GM08714 (cell line): Measurements from ENCODE around the gene PIKFYVE.
"Not testable (repeated sequence)": the region's sequence is repeated elsewhere in the genome, so short reads cannot be mapped to it uniquely, and the experiment has no call there.

Experiments used
- H3K4me3 ChIP-seq: fragments of 200-500 bp; sonication (Bioruptor generic); 2 replicates; pipeline ENCODE4 v1.5.1; 2014; ENCODE audit warnings: mild to moderate bottlenecking, low read length, inconsistent platforms
- ZNF274 ChIP-seq: IDR thresholded peaks from 2 replicates; pipeline ENCODE4 v1.6.1; 2012; ENCODE audit warnings: mild to moderate bottlenecking, low read depth, low read length

The PIKFYVE gene

DNA sequence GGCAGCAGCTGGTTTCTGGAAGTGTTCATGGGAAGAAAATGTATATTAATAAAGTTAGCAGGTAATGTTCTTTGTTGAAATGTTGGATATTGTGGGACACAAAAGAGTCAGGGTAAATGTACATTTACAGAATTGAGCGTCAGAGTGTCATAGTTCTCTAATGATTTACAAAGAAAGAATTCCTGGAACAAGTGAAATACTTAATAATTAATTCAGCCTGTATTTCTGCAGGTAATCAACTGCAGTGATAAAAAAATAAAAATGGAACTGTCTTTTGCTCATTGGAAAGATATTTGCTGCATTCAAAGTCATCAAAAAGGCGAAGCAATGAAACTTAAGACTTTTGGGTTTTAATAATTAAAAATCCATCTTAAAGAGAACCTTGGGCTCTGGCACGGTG lies 113.1 kb downstream of the PIKFYVE start:
- TF ChIP-seq ZNF274, result no peak

DNA sequence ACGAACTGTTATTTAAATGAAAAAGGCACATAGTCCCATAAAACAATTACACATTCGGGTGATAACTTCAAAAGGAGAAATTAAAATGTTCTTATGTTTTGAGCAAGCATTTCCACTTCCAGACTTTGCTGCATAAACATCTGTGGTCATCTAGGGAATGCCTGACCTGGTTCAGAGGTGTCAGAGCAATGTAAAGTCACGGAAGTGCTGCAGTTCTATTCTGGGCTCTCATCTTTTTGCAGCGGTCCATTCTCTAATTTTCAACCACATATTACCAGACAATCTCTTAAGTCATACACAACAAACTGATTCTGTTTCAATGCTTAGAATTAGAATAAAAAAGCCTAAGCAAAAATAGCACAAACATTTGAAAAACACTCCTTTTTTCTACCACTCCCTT lies 118.6 kb downstream of the PIKFYVE start:
- TF ChIP-seq ZNF274, result no peak

More for the DNA sequence above, 113.1 kb downstream of the PIKFYVE start:
- H3K4me3 ChIP-seq, result no peak overlapping the region

DNA sequence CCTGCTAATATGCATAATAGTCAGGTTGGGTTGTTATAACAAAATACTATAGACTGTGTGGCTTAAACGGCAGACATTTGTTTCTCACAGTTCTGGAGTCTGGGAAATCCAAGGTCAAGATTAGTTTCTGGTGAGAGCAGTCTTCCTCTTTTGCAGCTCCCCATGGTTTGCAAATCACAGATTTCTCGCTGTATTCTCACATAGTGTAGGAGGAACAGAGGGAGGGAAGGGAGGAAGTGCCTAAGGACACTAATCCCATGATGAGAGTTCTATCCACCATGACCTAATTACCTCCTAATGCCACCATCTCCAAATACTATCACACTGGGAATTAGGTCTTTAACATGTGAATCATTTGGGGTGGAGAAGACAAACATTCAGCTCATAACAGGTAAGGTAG lies 120.5 kb downstream of the PIKFYVE start:
- H3K4me3 ChIP-seq, result no peak overlapping the region
- TF ChIP-seq ZNF274, result no peak

More for the DNA sequence above, 118.6 kb downstream of the PIKFYVE start:
- no peak overlapping the region for H3K4me3 ChIP-seq

DNA sequence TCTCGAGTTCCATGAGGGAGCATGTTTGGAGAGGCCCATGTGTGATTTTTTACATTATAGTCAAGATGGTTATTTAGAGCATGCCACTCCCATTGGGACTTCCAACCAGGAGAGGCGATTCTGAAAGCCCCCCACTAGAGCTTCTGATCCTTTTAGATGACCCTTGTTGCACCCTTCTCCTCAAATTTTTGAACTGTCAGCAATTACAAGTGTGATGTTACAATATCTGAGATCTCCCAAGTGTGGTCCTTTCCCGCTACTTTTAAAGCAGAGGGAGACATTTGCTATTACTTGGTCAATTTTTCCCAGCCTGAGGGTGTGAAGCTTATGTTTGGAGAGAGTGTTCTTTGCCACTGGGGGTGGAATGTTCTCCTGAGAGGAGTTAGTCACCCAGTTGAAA lies 123.9 kb downstream of the PIKFYVE start:
- TF ChIP-seq ZNF274, result no peak
- H3K4me3 ChIP-seq, result no peak overlapping the region

DNA sequence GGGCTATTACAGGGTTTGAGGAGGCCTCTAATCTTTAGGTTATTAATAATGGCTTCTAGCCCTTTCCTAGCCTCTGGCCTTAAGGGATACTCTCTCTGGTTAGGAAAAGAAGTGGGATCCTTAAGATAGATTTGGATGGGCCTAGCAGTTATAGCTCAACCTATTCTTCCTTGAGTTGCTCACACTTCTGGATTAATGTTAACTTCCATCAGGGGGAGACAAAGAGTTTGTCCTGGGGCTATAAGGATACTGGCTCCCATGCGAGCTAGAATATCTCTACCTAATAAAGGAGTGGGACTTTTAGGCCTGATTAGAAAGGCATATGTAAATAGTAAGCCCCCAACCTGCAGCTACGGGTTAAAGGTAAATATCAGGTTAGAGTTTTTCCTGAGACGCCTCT lies 126.2 kb downstream of the PIKFYVE start:
- no peak for TF ChIP-seq ZNF274
- H3K4me3 ChIP-seq, result no peak overlapping the region

DNA sequence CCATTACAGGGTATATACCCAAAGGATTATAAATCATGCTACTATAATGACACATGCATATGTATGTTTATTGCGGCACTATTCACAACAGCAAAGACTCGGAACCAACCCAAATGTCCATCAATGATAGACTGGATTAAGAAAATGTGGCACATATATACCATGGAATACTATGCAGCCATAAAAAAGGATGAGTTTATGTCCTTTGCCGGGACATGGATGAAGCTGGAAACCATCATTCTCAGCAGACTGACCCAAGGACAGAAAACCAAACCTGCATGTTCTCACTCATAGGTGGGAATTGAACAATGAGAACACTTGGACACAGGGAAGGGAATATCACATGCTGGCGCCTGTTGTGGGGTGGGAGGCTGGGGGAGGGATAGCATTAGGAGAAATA lies 130.7 kb downstream of the PIKFYVE start:
- H3K4me3 ChIP-seq, result not testable (repeated sequence)

DNA sequence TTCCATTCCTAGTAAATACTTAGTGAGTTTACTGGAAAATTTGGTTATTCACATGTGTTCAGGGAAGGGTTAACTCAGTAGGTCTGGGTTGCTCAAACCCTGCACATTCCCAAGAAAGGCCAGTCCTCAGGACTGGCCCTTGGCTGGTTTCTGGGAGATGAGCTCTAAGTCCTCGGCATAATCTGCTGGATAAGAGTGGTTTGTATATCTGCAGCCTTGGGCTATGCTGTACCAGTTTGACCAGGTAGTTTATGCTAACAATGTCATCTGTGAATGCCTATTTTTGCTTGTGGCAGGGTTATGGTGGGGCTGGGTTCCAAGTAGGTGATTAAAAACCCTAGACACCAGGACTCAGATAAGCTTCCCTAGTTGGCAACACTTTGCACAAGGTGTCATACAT lies 133.1 kb downstream of the PIKFYVE start:
- no peak for TF ChIP-seq ZNF274
- no peak overlapping the region for H3K4me3 ChIP-seq

DNA sequence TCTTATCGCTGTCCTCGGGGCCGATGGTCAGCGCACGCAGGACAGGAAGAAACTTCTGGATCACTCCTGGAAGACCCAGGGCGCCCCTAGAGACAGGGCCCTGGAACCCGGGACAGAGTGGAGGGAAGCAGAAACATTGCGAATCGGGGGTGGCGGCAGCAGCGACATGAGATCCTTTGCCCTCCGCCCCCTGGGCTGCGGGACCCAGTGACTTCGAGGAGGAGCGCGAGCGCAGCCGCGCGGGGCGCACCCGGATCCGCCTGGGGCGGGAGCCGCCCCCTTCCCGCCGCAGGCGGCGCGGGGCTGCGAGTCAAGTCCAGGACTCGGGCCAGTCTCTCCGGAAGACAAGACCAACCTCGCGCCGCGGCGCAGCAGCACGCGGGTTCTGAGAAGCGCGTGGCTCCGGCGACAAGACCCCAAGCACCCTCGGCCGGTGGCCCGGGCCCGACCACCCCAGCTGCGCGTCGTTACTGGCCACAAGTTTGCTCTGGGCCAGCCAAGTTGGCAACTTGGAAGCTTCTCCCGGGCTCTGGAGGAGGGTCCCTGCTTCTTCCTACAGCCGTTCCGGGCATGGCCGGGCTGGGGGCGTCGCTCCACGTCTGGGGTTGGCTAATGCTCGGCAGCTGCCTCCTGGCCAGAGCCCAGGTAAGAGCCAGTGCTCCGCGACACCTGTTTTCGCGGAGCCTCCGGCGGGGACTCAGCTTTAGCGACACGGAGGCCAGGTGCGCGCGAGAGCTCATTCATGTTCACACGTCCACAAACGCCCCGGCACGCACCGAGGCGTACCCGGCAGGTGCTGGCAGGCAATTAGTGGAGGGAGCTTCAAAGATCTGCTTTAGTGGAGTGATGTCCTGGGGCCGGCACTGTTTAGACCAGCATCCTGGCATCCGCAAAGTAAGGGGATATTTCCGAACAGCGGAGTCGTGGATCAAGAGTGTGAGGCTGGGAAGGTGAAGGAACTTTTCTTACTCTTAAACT lies 140.7 kb downstream of the PIKFYVE start, which contains the start of gene PTH2R:
Gene PTH2R, plus strand, starts transcription at position 319 of the 978 bp plus-strand sequence. Its CDS starts 252 bp downstream, at position 571.
- H3K4me3 ChIP-seq, result no peak within 1 kb of the TSS; the same call in 1 of the 2 replicates
- TF ChIP-seq ZNF274, result no peak

DNA sequence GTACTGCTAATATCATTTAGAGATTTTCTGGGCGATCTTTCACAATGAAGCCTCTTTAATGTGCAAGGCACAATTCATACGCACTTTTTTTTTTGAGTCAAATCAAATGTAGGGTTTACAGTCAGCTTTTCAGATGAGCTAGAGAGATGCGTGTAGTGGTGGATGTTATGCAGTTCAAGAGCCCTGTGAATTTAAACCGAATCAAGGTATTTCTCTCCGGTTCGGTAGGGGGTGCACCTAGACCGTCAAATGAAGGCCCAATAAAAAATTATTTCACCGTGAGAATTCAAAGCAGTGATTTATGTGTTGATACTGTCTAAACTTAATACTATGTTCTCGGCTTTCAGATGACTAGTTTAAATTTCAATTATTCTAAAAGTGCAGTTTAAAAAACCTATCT lies 141.6 kb downstream of the PIKFYVE start:
- TF ChIP-seq ZNF274, result no peak
- no peak overlapping the region for H3K4me3 ChIP-seq
